ENCODE data around the gene CLPTM1L.
"Not testable (repeated sequence)": the region's sequence is repeated elsewhere in the genome, so short reads cannot be mapped to it uniquely, and the experiment has no call there.

Gene CLPTM1L

DNA sequence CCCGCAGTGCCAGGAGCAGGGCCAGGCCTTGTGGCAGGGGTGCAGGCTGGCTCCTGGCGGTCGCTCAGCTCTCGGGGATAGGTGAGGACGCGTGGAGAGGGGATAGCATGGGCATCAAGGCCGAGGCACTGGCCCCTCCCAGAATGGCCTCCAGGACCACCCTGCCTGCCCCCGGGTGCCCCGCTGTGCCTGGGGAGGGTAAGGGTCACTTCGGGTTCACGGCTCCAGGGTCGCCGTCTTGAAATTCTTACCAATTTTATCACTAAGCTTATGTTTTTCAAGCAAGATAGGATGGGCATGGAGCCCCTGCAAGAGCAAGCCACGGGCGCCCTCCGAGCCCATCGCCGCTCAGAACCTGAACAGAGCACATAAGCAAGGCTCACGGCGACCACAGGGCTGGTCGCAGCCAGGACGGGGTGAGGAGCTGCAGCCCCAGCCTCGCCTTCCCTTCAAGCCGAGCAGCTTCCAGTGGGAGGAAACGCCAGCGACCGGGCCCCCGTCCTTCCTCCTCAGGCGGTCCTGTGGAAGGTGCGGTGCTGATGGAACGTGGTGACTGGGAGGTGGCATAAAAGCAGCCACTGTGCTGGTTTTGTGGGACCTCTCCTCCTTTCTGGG, 14.2 kb upstream of the CLPTM1L start:
- DNase-seq, result no peak

DNA sequence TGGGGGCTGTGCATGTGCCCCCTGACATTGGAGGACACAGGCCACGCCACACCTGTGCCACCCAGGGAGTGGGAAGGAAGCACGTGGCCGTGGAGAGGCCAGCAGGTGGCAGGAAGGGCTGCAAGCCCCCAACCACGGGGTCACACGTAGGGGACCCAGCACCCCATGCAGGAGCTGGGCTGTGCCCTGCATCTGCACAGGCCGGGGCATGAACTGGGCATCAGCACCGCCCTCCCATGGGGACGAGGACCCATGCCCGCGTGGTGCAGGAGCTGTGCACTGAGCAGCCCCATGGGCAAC, 13.8 kb upstream of the CLPTM1L start:
- no peak for DNase-seq

DNA sequence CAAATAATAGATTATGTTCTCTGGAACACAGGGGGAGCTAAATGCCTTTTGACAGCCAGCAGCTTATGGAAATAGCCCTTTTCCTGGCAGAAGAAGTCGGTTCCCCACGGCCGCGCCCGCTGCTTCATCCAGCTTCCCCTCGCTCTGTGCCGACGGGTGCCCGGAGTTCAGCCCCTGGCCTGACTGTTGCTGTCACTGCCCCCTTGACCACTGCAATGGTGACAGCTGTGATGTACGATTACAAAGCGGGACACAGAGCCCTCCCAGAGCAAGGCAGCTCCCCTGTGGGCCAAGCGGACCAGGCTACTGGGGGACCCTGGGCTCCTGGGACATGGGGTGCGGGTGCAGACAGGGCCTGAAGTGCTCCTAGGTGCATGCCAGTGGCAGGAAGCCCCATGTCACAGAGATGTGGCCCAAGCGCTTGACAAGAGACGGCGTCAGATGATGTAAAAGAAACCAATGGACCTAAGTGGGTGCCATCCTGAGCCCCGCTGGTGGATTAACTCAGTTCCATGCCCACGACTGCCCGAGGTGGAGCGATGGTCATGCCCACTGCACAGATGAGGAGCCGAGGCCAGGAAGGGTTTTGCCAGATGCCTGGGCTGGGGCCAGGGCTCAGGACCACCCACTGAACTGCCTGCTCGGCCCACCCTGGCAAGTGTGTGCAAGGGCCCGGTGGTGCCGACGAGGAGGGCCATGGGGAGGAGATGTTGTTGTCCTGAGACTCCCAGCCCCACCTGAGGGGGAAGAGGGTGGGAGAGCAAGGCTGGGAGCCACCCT, 13.2 kb upstream of the CLPTM1L start:
- no peak for DNase-seq

DNA sequence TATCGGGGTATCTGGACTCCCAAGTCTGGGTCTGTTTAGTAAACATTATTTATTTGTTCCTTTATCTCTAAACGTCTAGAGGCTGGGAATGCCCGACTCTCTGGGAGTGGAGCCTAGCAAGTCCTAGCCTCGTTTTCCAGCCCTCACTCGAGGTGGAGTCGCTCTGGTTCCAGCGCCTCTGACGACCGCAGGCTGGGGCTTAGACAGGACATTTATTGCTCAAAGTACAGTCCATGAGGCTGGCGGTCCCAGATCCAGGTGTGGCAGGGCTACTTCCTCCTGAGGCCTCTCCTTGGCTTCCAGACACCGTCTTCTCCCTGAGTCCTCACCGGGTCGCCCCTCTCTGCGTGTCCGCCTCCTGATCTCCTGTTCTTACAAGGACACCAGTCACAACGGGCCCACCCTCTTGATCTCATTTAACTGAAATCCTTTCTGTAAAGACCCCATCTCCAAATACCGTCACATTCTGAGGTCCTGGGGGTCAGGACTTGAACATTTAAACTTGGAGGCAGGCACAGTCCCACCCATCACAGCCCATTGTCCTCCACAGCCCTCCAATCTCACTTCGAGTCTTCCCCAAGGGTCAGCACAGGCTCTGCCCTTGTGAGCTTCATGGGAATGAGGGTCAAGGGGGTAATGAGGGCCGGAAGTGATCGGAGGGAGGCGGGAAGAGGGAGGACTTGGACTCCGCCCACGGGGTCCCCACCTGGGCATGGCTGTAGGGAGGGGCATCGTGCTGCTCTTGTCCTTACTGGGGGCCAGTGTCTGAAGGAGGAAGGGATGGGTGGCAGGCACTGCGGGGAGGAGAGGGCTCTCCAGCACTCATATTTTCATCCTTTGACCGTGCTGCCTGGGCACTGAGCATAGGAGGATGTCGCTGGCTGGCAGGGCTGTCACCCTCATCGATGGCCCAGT, 12.2 kb upstream of the CLPTM1L start:
- DNase-seq, result no peak

DNA sequence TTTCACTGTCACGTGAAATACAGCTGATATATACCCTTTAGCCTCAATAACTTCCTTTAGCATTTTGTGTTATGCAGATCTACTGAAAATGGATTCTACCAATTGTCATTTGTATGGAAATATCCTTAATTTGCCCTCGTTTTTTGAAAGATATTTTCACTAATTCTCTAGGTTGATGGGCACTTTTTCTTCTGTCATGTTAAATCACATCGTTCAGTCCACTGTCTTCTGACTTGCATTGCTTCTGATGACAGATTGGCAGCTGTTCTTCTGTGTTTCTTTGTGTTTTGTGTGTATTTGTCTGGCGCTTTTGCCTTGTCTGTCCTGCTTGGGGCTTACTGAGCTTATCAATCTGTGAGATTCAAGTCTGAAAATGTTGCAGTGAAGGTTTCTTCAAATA, 9.7 kb upstream of the CLPTM1L start:
- no peak for DNase-seq

DNA sequence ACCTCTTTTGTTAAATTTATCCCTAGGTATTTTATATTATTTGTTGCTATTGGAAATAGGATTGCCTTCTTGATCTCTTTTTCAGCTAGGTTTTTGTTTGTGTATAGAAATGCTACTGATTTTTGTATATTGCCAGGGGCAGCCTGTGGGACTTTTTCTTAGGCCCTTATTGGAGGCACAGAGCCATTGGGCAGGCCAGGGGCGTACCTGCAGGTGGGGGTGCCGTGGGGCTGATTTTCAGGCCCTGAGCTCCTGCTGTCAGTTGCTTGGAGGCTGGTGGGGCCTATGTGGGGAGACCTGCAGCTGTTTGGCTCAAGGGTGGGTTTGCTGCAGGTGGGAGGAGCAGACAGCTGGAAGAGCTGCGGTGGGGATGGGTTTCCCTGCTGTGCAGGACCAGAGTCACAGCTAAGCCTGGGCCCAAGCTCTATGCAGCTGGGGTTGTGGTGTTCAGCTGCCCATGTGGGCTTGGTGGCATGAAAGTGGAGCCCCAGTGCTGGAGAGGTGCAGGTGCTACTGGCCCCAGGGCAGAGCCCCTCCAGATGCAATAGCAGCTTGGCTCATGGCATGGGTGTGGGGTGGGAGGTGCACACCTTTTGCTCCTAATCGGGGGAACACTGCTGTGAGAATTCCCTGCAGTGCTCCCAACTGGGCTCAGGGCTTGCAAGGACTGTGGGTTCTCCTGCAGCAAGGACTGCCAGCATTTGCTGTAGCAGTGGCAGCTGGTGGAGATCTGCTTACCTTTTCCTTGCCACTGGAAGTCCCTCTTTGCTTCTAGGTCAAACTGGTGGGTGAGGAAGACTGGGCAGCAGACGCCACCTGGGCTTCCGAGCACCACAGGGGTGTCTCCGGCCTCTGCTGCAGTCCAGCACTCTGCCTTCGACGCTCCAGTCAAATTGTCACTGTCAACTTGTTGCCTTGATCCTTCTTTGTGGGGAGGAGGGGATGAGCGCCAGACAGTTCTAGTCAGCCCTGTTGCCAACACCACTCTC, 7.6 kb upstream of the CLPTM1L start:
- DNase-seq, result no peak

DNA sequence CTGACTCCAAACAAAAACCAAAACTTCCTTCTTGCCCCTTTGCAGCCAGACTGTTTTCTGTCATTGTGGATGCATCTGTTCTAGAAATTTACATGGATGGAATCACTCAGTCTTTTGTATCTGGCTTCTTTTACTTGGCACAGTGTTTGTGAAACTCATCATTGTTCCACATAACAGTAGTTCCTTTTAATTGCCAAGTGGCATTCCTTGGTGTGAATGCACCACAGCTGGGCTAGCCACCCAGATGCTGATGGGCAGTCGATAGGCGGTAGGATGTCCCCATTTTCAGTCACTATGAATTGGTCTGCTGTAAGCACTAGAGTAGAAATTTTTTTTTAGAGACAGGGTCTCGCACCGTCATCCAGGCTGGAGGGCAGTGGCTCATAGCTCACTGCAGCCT, 6.3 kb upstream of the CLPTM1L start:
- DNase-seq, result no peak

DNA sequence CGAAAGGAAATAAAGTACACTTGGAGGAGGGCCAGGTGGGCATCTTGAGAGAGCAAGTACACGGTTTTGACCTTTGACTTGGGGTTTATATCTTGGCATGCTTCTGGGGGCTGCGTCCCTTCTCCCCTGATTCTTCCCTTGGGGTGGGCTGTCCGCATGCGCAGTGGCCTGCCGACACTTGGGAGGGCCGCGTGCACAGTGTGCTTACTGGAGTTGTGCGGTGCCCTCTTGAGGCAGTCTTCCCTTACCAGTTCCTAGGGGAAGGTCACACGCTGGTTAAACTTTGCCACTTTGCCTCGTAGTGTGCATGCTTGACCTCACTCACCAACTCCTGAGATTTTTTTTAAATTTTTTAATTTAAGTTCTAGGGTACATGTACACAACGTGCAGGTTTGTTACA, 4.3 kb upstream of the CLPTM1L start:
- no peak for DNase-seq

DNA sequence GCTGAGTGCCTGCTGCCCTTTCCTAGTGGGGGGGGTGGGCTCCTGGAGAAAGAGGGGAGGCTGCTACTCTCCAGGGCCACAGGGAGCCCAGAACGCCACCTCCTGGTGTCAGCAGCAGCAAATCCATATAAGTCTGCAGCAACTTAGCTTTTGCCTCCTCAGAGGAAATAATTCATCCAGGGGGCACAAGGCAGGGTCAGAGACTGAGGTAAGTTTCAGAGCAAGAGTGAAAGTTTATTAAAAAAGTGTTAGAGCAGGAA, 4.0 kb upstream of the CLPTM1L start:
- DNase-seq, result no peak

DNA sequence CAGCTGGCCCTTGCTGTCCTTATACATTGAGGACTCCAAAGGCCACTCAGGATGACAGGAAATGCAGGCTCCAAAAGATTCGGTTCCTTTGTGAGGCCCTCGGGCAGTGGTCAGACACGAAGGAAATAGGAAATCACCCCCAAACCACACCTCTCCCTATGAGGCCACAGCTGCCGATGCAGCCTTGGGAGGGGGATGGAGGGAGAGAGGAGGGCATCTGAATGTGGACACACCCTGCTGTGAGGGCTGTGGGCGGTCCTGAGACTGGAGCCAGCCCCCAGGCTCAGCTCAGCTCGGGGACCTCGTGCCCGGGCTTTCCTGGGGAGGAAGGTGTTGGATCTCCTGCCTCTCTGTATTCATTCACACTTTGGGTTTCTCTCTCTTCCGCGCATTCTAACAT, 2.7 kb upstream of the CLPTM1L start:
- DNase-seq, result no peak

DNA sequence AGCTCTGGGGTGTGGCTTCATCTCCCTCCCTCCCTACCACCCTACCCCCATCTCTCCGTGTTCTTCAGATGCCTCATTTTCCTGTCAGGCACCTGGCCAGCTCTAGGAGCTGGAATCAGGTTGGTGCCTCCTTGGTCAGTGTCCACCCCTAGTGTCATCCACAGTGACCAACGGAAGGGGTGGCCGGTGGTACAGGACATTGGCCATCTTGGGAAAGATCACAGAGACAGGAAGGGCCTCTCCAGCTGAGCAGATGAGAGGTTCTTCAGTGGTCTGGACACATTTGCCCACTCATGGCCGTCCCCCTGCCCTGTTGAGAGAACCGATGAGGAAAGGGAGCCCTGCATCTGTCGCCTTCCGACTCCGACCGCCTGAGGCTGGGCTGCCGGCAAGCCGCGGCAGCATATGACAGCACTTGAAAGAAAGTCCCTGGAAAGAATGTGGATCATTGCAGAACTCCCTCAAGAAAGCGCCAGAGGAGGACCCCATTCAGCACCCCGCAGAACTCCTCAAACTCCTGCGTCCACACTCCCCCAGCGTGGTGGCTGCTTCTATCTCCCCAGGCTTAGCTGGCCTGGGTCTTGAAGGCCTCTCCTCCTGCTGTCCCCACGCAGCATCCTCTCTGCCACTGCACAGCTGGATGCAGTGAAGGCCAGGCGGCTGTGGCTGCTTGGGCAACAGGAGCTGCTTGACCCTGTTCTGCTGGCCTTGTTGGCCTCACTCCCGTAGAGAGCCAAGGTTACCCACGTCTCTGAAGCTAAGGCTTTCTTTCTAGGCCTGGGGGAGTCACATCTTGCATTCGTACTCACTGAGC, 1.9 kb upstream of the CLPTM1L start:
- no peak for DNase-seq

DNA sequence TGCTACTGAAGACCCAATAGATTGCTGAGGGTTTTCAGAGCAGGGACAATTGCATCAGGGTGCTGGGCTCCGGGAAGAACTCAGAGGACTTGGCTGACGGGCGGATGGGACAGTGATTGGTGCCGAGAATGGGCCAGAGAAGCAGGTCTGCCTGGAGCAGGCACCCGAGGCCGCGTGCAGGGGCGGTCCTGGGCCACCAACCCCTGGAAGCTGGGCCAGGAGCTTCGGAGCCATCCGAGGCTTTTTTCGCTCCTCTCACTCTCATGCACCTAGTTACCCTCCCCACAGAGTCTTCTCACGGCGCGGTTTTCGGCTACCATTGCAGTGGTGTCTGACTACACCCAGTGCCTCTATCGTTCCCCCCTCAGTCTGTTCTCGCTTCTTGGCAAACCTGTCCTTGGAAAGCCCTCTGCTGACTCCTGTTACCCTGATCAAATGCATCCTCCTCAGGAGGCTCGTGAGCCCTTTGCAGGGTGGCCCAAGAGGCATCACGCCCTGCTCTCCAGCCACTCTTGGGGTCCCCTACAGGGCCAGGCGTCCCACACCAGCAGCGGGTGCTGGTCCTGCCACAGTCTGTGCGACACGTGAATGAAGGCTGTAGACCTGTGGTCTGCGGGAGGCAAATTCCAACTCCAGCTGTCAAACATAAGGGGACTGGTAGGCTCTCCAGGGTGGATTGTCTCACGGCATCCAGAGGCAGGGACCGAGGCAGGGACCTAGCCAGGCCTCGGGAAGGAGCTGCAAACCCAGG, 1.2 kb upstream of the CLPTM1L start:
- no peak for DNase-seq

DNA sequence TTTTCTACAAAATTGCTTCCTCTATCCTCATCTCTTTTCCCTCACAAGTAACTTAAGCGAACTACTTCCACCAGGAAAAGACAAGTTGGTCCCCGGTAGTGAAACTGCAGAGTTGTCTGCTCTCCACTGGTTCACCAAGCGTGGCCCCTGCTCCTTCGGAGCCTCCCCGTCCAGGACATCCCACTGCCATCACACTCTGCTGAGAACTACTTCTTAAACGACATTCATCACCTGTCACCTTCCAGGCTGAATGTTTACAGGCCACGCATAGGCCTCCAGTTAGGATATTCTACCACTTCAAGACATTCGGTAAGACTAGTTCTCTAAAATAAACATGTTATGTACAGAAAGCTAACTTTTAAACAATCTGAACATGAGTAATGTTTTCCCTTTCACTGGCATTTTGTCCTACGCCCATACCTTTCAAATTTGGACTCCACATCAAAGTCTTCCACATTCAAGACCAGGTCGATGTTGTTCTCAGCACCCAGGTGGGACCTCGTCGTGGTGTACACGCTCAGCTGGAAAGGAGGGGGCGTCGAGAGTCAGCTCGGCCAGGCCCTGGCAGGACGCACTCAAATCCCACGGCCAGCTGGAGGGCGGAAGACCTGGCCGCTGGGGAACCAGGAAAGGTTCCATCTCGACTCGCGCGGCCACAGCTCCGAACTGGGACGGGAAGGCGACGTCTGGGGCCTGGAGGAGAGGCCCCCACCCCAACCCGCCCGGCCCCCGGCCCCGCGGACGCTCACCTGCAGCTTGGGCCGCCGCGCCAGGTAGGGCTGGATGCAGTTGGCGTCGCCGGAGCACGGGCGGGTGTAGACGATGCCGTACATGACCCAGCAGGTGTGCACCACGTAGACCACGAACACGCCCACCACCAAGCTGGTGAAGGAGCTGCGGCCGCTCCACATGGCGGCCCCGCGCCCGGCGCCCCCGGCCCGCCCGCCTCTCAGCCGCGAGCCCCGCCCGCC, 683 bp downstream of the CLPTM1L start:
- no peak for DNase-seq

DNA sequence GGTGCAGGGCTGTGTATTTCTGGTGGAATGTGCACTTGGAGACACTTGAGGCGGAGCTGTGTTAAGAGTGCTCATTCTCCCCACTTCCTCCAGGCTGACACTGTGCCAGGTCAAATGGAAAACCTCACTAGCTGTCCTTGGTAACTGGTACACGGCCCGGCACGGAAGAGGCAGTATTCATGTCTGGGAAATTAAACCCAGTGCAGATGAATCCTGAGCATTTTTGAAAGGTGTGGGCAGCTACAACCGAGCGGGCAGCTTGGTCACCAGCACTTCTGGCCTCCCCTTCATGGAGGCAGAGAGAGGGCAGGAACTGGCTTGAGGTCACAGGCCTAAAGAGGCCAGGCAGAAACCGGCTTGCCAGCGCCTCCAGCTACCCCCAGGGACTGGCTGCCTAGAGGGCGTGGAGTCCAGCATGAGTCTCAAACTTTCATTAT, 1.6 kb downstream of the CLPTM1L start:
- no peak for DNase-seq

DNA sequence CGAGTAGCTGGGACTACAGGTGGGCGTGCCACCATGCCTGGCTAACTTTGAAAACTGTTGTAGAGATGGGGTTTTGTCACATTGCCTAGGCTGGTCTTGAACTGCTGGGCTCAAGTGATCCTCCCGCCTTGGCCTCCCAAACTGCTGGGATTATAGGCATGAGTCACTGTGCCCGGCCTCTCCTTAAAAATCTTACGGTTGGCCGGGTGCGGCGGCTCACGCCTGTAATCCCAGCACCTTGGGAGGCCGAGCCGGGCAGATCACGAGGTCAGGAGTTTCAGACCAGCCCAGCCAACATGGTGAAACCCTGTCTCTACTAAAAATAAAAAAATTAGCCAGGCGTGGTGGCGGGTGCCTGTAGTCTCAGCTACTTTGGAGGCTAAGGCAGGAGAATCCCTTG, 2.2 kb downstream of the CLPTM1L start:
- not testable (repeated sequence) for DNase-seq

DNA sequence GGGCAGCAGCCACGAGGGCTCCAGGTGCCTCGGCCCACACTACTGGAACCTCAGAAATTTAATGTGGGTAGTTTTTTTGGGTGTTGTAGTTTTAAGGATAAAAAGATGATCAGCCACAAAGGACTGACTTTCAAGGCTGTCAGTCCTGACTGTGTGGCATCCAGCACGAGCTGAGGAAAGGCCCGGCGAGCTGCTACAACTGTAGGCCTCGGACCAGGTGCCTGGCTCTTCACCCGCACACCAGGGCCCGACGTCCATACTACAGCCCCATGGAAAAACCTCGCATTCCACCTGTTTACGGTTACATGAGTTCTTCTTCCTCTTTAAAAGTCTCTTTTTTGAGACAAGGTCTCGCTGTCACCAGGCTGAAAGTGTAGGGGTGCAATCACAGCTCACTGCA, 2.6 kb downstream of the CLPTM1L start:
- no peak for DNase-seq

DNA sequence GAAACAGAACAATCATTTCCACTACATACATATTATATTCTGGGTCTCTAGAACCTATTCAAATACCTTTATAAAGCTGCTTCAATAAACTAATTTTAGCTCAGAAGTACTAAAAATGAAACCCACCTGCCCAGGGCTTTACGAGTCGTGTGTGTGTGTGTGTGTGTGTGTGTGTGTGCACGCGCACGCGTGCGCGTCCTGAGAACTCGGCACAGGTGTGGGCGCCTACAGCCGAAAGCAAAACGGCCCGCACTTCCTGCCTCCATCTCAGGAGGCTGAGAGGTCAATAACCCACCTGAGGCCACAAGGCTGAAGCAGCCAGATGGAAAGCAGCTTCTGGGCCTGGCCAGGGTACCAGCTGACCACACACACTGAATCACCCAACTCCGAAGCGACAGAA, 3.0 kb downstream of the CLPTM1L start:
- no peak for DNase-seq

DNA sequence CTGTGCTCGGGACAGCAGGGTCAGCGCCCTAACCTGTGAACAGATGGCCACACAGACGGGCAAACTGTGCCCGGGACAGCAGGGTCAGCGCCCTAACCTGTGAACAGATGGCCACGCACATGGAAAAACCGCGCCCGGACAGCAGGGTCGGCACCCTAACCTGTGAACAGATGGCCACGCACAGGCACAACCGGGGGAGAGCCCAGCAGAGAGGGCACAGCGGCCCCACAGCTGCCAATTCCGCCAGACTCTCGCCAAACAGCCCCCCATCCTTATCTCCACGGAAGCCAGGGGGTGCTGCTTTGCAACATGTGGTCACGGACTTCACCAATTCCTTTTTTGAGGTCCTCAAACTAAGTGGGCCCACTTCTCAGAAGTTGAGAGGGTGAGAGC, 5.1 kb downstream of the CLPTM1L start:
- not testable (repeated sequence) for DNase-seq

DNA sequence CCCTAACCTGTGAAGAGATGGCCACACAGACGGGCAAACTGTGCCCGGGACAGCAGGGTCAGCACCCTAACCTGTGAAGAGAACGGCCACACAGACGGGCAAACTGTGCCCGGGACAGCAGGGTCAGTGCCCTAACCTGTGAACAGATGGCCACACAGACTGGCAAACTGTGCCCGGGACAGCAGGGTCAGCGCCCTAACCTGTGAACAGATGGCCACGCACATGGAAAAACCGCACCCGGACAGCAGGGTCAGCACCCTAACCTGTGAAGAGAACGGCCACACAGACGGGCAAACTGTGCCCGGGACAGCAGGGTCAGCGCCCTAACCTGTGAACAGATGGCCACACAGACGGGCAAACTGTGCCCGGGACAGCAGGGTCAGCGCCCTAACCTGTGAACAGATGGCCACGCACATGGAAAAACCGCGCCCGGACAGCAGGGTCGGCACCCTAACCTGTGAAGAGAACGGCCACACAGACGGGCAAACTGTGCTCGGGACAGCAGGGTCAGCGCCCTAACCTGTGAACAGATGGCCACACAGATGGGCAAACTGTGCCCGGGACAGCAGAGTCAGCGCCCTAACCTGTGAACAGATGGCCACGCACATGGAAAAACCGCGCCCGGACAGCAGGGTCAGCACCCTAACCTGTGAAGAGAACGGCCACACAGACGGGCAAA, 5.6 kb downstream of the CLPTM1L start:
- DNase-seq, result not testable (repeated sequence)

Data from kidney glomerular epithelial cell (primary cell).